CD1c-positive myeloid dendritic cell (primary cell): ENCODE measurements around the gene ATG4D.
"Not testable (repeated sequence)": the region's sequence is repeated elsewhere in the genome, so short reads cannot be mapped to it uniquely, and the experiment has no call there.

ENCODE experiments used
- DNase-seq: peaks from one replicate; pipeline ENCODE4 v3.0.0-alpha.2; 2016; ENCODE audit errors: extremely low spot score

Gene ATG4D

DNA sequence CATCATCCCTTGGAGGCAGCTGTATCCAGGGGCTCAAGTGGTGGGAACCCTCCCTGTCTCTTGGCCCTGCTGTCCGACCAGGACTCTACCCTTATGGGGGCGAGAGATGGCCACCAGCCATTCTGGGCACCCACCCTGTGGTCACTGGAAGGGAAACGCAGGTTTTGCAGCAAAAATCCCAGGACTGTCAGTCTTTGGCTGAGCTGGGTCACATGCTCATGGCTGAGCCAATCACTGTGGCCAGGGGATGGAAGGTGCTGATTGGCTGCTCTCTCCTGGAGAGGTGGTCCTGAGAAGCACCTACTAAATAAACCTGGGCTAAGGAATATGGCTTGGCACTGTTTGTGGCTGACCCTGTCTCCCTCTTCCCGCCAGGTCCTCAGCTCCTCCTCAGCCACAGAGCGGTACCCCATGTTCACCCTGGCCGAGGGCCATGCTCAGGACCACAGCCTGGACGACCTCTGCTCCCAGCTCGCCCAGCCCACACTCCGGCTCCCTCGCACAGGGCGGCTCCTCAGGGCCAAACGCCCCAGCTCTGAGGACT, 8.9 kb downstream of the ATG4D start:
- no peak for DNase-seq

- DNase-seq, result no peak
These were observed 9.5 kb downstream of the ATG4D start for GRCh38 chr19:10553087-10553667.

GRCh38 chr19:10553943-10554381, 10.3 kb downstream of the ATG4D start:
- DNase-seq, result no peak

DNA sequence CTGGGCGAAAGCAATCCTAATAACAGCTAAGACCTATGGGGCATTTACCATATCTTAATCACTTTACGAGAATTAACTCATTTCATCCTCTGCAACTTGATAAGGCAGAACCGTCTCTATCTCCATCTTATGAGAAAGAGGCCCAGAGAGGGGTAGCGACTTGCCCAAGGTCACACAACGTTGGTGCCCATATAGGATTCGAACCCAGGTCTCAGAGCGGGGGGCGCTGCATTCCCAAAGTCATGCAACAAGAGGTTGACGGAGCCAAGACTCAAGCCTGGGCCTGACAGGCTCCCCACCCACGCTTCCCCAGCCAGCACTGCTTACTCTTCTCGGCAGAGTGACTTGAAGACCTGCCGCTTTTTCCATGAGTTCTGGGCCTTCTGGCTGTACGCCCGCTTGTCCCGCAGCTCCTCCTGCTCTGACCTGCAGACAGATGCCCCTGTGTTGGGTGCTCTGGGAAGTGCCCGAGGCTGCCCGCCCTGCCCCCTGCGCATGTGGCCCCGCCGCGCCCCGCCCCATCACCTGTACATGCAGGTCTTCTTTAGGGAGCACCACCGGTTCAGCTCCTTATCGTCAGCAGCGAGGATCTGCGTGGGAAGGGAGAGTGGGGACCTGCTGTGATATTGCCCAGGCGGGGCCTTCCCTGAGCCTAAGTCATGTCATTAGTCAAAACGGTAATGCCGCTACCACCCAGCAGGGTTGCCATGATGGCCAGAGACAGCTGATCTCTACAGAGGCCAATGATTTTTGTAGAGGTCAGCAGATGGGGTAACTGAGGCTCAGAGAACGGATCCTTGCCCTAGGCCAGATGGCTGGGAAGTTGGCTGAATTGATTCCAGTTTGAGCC, 11.3 kb downstream of the ATG4D start:
- no peak for DNase-seq

- DNase-seq, result no peak
These were observed 11.9 kb downstream of the ATG4D start for GRCh38 chr19:10555610-10555973.

GRCh38 chr19:10557603-10558197, 14.0 kb downstream of the ATG4D start:
- no peak for DNase-seq

- DNase-seq, result no peak
These were observed 16.4 kb downstream of the ATG4D start for GRCh38 chr19:10560154-10560553.

DNA sequence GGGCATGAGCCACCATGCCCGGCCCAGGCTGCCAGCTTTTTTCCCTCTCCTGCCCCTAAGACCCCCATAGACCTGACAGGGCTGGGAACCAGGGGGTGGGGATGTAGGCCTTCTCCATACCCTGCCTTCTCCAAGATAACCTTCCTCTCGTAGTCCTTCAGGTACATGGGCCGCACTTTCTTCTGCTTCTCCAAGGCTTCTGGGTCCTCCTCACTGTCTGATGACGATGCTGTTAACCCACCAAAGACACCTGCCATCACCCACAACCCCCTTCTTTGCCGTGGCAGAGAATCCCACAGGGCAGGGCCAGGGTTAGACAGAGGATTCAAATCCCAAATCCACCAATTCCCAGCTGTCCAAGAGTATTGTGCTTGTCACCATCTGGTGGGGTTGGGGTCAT, 18.9 kb downstream of the ATG4D start:
- DNase-seq, result no peak

GRCh38 chr19:10565028-10565566, 21.4 kb downstream of the ATG4D start:
- DNase-seq, result no peak

DNA sequence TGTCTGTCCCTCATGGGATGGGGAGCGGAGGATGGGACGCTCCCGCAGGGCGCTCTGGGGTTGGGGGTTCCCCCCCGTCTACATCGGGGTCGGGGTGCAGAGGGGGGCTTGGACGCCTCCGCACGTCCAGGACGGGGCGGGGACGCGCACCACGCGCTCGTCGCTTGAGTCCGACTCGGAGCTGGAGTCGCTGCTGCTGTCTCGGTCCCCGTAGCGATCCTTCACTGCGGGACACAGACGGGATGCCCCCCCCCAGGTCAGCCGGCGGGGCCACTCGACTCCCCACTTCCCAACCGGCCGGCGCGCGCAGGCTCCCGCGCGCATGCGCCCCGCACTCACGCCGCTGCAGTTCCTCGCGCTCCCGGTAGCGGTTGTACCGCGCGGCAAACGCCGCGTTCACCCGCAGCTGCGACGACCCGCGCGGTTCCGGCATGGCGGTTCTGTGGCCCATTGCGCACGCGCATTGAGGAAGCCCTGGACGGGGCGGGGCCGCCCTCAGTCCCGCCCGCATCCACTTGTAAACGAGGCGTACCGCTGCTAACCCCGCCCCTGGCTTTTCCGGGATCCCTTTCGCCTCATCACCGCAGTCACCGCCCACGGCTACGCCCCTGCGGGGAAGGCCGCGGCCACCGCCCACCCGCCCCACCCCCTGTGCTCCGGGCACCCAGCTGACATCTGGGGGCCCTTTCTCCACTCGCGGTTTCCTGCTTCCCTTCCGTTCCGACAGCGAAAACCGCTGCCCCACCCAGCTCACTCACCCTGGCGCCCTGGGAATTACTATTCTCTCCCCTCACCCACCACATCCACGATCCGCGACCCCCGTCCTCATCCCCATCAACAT, 22.1 kb downstream of the ATG4D start, which contains the start of gene KRI1:
Gene KRI1 (minus strand): TSS at position 444 of the 841 bp plus-strand sequence. CDS start 11 bp downstream, at position 433.
- peak; percentile 99 for DNase-seq

- peak; percentile 13 for DNase-seq
These were observed 22.6 kb downstream of the ATG4D start for GRCh38 chr19:10566408-10566657.

DNA sequence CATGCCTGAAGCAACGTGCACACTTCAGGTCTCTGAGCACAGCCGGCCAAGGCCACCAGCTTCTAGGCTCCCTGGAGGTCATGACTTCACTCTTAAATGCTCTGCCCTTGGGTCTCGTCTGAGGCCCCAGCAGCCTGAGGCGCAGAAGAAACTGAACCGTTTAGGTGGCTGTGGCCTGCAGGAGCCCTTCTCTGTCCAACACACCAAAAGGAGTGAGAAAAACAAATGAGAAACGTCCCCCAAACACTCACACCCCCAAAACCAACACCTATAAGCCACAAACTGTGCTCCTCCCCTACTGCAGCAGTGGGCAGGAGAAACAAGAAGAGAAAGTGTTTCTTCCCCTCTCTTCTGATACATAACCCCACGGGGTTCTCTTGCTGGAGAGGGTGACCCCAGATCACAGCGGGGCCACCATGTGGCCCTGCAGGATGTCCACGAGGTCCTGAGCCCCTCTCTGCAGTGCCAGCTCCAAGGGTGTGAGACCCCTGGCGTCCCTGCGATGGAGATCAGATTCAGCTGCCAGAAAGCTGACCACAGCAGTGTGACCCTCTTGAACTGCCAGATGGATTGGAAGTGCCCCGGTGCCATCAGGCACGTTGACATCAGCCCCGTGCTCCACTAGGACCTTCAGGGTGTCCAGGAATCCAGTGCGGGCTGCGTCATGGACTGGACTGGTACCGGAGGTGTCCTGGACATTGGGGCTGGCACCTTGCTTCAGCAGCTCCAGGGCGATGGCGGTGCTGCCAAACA, 23.1 kb downstream of the ATG4D start:
- peak; percentile 65 for DNase-seq

DNA sequence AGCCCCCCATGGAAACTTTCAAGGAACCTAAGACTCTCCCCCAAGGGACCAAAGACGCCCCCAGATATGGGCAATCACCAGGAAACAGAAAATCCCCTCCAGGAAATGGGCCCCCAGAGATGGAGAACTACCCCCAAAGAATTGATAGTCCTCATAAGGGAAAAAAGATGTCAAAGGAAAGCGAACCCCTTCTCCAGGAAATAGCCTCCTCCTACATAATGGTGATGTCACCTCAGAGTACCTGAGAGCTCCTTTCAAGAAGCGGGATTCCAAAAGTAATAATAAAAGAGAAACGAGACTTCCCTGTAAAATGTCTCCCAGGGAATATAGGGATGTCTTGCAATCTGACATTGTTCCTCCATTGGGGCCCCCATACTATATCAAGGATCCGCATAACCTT, 24.0 kb downstream of the ATG4D start:
- no peak for DNase-seq

DNA sequence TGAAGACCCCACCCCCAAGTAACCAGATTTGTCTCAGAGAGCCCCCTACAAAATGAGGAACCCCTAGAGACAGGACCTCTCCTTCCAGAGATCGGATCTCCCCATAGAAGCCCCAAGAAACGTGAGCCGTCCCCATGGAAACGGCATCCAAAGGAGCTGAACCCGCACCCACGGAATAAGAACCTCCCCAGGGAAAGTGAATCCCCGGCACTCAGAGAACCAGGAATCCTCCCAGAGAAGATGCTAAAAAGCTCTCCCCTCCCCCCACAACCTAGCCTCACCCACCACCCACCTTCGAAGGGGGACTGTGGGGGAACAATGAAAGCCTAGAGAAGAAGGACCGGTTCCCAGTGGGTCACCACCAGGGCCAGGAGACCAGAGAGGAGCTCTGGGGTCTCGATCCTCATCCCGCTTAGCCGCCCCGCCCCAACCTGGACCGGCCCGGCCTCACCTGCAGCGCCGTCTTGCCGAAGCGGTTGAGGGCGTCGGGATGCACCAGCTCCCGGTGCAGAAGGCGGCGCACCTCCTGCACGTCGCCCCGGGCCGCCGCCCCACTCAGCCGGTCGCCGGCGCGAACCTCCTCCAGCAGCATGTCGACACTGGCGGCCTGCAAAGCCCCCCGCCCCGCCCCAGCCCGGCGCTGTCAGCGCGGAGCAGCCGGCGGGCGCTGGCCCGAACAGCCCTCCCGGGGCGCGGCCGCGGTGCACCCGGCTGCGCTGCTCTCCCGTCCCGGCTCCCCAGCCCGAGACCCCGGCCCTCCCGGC, 24.5 kb downstream of the ATG4D start:
- no peak for DNase-seq

DNA sequence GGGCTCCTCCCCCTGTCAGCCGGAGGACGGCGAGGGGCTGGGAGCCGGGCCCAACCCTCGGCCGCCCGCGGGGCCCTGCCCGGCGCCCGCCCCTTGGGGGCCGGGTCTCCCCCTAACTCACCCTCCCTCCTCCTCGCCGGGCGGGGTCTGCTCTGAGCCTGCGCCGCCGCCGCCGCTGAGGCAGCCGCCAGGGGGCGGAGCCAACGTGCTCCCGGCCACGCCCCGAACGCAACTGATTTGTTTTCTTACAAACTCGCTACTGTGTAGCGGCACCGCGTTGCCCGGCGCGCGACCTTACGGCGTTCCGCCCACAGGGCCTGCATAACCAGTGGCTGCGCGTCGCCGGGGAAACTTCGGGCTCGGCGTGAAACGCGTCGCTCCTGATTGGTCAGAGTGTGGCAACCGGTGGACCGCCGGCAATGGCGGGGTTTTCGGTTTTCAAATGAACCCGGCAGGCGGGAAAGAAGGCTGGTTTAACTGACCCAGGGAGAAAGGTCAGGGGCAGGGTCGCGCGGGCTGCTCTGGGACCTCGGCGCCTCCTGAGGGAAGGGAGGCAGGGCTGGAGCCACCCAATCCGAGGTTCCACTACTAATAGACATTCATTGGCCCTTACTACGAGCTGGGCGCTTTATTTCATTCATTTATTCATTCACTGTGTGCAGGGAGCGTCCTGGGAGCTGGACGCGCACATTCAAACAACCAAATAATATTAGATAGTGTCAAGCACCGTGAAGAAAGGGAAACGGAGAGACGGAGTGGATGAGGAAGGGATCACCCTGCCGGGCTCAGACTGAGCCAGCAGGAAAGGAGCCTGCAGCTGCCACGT, 25.3 kb downstream of the ATG4D start, which contains the start of gene CDKN2D:
Gene CDKN2D (minus strand): TSS at position 154 of the 826 bp plus-strand sequence. CDS start 326 bp downstream, outside the sequence.
- peak; percentile 100 for DNase-seq

- not testable (repeated sequence) for DNase-seq
These were observed 30.1 kb downstream of the ATG4D start for GRCh38 chr19:10573793-10574192.

DNA sequence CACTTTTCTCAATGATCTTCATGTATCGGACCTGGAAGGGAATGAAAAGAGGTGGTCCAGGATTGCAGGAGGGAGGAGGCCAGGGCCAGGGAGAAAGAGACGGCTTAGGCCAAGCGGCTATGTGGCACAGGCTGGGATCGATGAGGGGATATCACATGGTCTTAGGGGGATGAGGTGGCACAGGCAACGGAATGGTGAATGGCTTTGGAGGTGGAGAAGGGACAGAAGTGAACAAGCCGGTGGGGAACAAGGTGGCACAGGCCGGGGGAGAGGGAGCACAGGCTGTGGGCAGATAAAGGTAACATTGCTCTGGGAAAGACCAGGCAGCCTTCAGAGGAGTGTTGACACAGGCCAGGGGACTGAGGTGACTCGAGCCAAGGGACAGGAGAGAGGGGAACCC, 30.8 kb downstream of the ATG4D start:
- DNase-seq, result no peak

GRCh38 chr19:10575011-10575716, 31.5 kb downstream of the ATG4D start:
- no peak for DNase-seq
